ENCODE measurements around the gene FRMD4A.

GRCh38 chr10:14243221-14243620, 87.5 kb downstream of the FRMD4A start:
- TF ChIP-seq, protein P1, sequence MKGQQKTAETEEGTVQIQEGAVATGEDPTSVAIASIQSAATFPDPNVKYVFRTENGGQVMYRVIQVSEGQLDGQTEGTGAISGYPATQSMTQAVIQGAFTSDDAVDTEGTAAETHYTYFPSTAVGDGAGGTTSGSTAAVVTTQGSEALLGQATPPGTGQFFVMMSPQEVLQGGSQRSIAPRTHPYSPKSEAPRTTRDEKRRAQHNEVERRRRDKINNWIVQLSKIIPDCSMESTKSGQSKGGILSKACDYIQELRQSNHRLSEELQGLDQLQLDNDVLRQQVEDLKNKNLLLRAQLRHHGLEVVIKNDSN (IDR thresholded peaks at IDR 0.05): no peak
- no peak for TF ChIP-seq EGR1 (IDR thresholded peaks at IDR 0.05)
- TF ChIP-seq CEBPB (IDR thresholded peaks at IDR 0.05): no peak

Measured in Ishikawa (cell line).